ENCODE data around the gene KRT28.

- TF ChIP-seq EZH2 (IDR thresholded peaks at IDR 0.05; ENCODE audit: insufficient read depth, poor library complexity, severe bottlenecking) (no peak), EZH2phosphoT487 (IDR thresholded peaks at IDR 0.05; ENCODE audit: insufficient read depth, low read depth) (no peak)
These were observed 46.9 kb upstream of the KRT28 start for GRCh38 chr17:40846515-40847144.

Measured in GM23248 (cell line).